ENCODE data around the gene CENPU.

CENPU gene

GRCh38 chr4:184775854-184776555, 42.1 kb upstream of the CENPU start:
- ATAC-seq (ENCODE audit: low read depth) (no peak), DNase-seq (ENCODE audit: low spot score) (no peak)
- Histone ChIP-seq H3K27ac (ENCODE audit: poor library complexity, severe bottlenecking) (no peak overlapping the region), H3K27me3 (ENCODE audit: insufficient read depth, poor library complexity, severe bottlenecking) (no peaks in the 10 kb centered on the region), H3K9me3 (ENCODE audit: severe bottlenecking) (no peaks in the 10 kb centered on the region), H3K36me3 (ENCODE audit: low read depth) (peaks cover 4% of the 10 kb centered on the region; the same call in 1 of the 2 replicates), H3K4me1 (ENCODE audit: insufficient read depth, poor library complexity, severe bottlenecking) (no peaks in the 10 kb centered on the region), H3K4me3 (ENCODE audit: severe bottlenecking) (no peak overlapping the region)
- TF ChIP-seq CTCF (IDR thresholded peaks at IDR 0.05; ENCODE audit: poor library complexity, severe bottlenecking), result no peak

DNA sequence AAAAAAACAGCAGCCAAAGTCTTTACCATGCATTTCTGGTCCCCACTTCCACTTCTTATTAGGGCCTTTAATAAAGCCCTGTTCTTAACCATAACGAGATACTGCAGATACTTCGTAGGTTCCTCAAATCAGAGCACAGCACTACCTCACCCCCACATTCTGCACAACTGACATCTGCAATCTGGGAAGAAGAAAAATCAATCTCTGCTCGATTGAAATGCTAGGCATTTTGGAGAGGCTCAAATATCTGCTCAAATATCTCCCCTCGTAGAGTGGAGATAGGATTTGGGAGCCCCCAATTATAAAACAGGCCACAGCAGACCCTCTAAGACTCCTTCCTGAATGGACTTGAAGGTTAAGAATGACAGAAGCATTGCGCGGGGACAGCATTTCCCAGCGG, 40.3 kb upstream of the CENPU start:
- no peaks in the 10 kb centered on the region for H3K9me3 ChIP-seq (ENCODE audit: severe bottlenecking)
- no peak overlapping the region for H3K4me3 ChIP-seq (ENCODE audit: severe bottlenecking)
- no peak overlapping the region for H3K27ac ChIP-seq (ENCODE audit: poor library complexity, severe bottlenecking)
- no peak for TF ChIP-seq CTCF (IDR thresholded peaks at IDR 0.05; ENCODE audit: poor library complexity, severe bottlenecking)
- H3K4me1 ChIP-seq (ENCODE audit: insufficient read depth, poor library complexity, severe bottlenecking), result no peaks in the 10 kb centered on the region
- peaks cover 8% of the 10 kb centered on the region; the same call in 1 of the 2 replicates for H3K36me3 ChIP-seq (ENCODE audit: low read depth)
- ATAC-seq (ENCODE audit: low read depth) (no peak), DNase-seq (ENCODE audit: low spot score) (no peak)
- H3K27me3 ChIP-seq (ENCODE audit: insufficient read depth, poor library complexity, severe bottlenecking), result no peaks in the 10 kb centered on the region

GRCh38 chr4:184771416-184771815, 37.5 kb upstream of the CENPU start:
- Histone ChIP-seq H3K36me3 (ENCODE audit: low read depth) (peaks cover 20% of the 10 kb centered on the region), H3K4me1 (ENCODE audit: insufficient read depth, poor library complexity, severe bottlenecking) (no peaks in the 10 kb centered on the region), H3K27me3 (ENCODE audit: insufficient read depth, poor library complexity, severe bottlenecking) (no peaks in the 10 kb centered on the region), H3K27ac (ENCODE audit: poor library complexity, severe bottlenecking) (no peak overlapping the region), H3K9me3 (ENCODE audit: severe bottlenecking) (no peaks in the 10 kb centered on the region), H3K4me3 (ENCODE audit: severe bottlenecking) (no peak overlapping the region)
- DNase-seq (ENCODE audit: low spot score), result no peak
- ATAC-seq (ENCODE audit: low read depth), result no peak
- no peak for TF ChIP-seq CTCF (IDR thresholded peaks at IDR 0.05; ENCODE audit: poor library complexity, severe bottlenecking)

DNA sequence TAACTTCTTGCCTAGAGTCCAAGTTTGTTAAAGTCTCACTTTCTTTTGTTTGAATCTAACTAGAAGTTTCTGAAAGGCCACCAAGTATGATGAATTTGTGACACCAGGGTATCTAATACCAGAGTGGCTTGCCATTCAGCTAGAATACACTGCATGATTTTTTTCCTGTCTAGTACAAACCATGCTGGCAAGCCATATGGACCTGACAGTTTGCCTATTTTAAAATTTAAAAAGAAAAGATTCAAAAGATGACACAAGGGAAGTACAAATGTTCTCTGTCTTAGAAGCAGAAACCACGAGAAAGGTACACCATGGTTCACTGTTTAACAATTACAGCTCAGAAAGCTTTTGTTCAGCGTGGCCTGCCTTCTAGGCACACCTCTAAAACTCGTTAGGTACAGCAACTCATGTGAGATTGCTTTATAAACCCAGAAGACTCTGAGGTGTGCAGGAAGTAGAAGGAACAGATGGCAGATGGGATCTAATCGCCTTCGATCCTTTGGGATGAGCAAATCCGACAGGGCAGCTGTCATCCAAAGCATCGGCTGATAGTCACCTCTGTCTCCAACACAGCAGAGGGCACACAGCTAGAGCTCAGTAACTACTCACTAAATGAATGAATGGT, 35.4 kb upstream of the CENPU start:
- Histone ChIP-seq H3K27me3 (ENCODE audit: insufficient read depth, poor library complexity, severe bottlenecking) (no peaks in the 10 kb centered on the region), H3K4me3 (ENCODE audit: severe bottlenecking) (no peak overlapping the region), H3K27ac (ENCODE audit: poor library complexity, severe bottlenecking) (no peak overlapping the region), H3K9me3 (ENCODE audit: severe bottlenecking) (no peaks in the 10 kb centered on the region), H3K36me3 (ENCODE audit: low read depth) (peaks cover 21% of the 10 kb centered on the region), H3K4me1 (ENCODE audit: insufficient read depth, poor library complexity, severe bottlenecking) (no peaks in the 10 kb centered on the region)
- DNase-seq (ENCODE audit: low spot score) (no peak), ATAC-seq (ENCODE audit: low read depth) (no peak)
- no peak for TF ChIP-seq CTCF (IDR thresholded peaks at IDR 0.05; ENCODE audit: poor library complexity, severe bottlenecking)

DNA sequence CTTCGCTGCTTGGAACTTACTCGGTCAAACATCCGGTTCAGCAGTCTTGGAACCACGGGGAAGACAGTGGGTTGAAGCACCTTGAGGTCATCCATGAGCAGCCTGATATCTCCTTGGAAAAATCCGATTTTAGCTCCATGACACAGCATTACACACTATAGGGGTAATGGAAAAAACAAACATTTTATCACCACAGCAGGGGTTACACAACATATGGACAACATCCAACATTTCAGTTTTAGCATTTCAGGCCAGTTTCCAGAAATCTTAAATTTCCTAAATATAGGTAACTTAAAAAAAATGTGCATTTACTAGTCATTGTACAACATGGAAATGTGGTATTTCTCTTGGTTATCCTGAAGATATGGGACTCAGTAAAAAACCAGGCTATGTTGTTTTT, 34.4 kb upstream of the CENPU start:
- peaks cover 19% of the 10 kb centered on the region for H3K36me3 ChIP-seq (ENCODE audit: low read depth)

More for the DNA sequence above, 34.4 kb upstream of the CENPU start:
- no peak for TF ChIP-seq CTCF (IDR thresholded peaks at IDR 0.05; ENCODE audit: poor library complexity, severe bottlenecking)
- Histone ChIP-seq H3K9me3 (ENCODE audit: severe bottlenecking) (no peaks in the 10 kb centered on the region), H3K27me3 (ENCODE audit: insufficient read depth, poor library complexity, severe bottlenecking) (no peaks in the 10 kb centered on the region), H3K4me3 (ENCODE audit: severe bottlenecking) (no peak overlapping the region), H3K27ac (ENCODE audit: poor library complexity, severe bottlenecking) (no peak overlapping the region), H3K4me1 (ENCODE audit: insufficient read depth, poor library complexity, severe bottlenecking) (no peaks in the 10 kb centered on the region)
- DNase-seq (ENCODE audit: low spot score) (no peak), ATAC-seq (ENCODE audit: low read depth) (no peak)

Data from RWPE2 (cell line).